Naive thymus-derived CD4-positive, alpha-beta T cell (primary cell): ENCODE results near the gene BCDIN3D. TPM values are rescaled to one million over a fixed set of nuclear protein-coding genes. Genes with fewer than 3 reads are reported as not detected.

Experiments used
- ATAC-seq: fragments of 150-1000 bp; cut with Tn5 transposase; 2 replicates; pipeline ENCODE4 v1.10.0; 2021; ENCODE audit warnings: mild to moderate bottlenecking, moderate library complexity
- CTCF ChIA-PET: fragments of 350-600 bp; sonication (Branson Sonifier 250); formaldehyde crosslinking; loops from one replicate; lab custom pipeline; 2021; ENCODE audit warnings: antibody characterized with exemption; lab: Charles Lee
- POLR2A ChIA-PET: fragments of 350-600 bp; sonication (Branson Sonifier 250); formaldehyde crosslinking; loops from one replicate; lab custom pipeline; 2021; ENCODE audit warnings: antibody characterized with exemption, inconsistent platforms; lab: Charles Lee
- DNase-seq, 9 donors: peaks; one replicate each; pipeline versions ENCODE4 v3.0.0 to v3.0.0-alpha.2; 2020 to 2022; ENCODE audit warnings: mixed read lengths in 1 of 9
- H3K27ac ChIP-seq: one replicate; pipeline ENCODE4 v1.7.0; 2013; ENCODE audit warnings: mild to moderate bottlenecking, low read depth, low read length, moderate library complexity
- H3K27me3 ChIP-seq, 2 donors: one replicate each; pipeline ENCODE4 v1.7.0; 2013; ENCODE audit warnings: low read length in 2 of 2, mild to moderate bottlenecking in 2 of 2, moderate library complexity in 2 of 2; ENCODE audit not compliant: control insufficient read depth in 2 of 2, insufficient read depth in 2 of 2
- H3K36me3 ChIP-seq, 3 experiments: 1 replicate in 2 of 3; 2 replicates in 1 of 3; pipeline ENCODE4 v1.7.0; 2013; ENCODE audit warnings: low read length in 3 of 3, mild to moderate bottlenecking in 3 of 3, moderate library complexity in 1 of 3; ENCODE audit not compliant: insufficient read depth in 3 of 3, control insufficient read depth in 2 of 3
- H3K4me1 ChIP-seq, 2 donors: one replicate each; pipeline ENCODE4 v1.7.0; 2013; ENCODE audit warnings: low read length in 2 of 2, mild to moderate bottlenecking in 2 of 2, moderate library complexity in 1 of 2; ENCODE audit not compliant: control insufficient read depth in 2 of 2, insufficient read depth in 2 of 2
- H3K4me3 ChIP-seq: 2 replicates; pipeline ENCODE4 v1.7.0; 2013; ENCODE audit warnings: mild to moderate bottlenecking, low read length
- H3K9me3 ChIP-seq, 3 experiments: 1 replicate in 2 of 3; 2 replicates in 1 of 3; pipeline ENCODE4 v1.7.0; 2013; ENCODE audit warnings: low read length in 3 of 3; ENCODE audit not compliant: control insufficient read depth in 2 of 3
- H3K27ac Mint-ChIP-seq, 9 donors: one replicate each; pipeline ENCODE4 v1.8.0; 2020 to 2022; ENCODE audit warnings: mixed read lengths in 9 of 9, mild to moderate bottlenecking in 8 of 9, moderate library complexity in 5 of 9, inconsistent platforms in 2 of 9
- H3K27me3 Mint-ChIP-seq, 5 donors: one replicate each; pipeline ENCODE4 v1.8.0; 2021 to 2022; ENCODE audit warnings: mixed read lengths in 5 of 5, mild to moderate bottlenecking in 1 of 5
- H3K36me3 Mint-ChIP-seq, 5 donors: one replicate each; pipeline ENCODE4 v1.8.0; 2020 to 2022; ENCODE audit warnings: mixed read lengths in 5 of 5, mild to moderate bottlenecking in 3 of 5, inconsistent platforms in 1 of 5
- H3K4me1 Mint-ChIP-seq, 7 donors: one replicate each; pipeline ENCODE4 v1.8.0; 2020 to 2022; ENCODE audit warnings: mixed read lengths in 7 of 7, mild to moderate bottlenecking in 3 of 7, inconsistent platforms in 1 of 7
- H3K4me3 Mint-ChIP-seq, 10 donors: one replicate each; pipeline ENCODE4 v1.8.0; 2020 to 2022; ENCODE audit warnings: mild to moderate bottlenecking in 10 of 10, mixed read lengths in 10 of 10, moderate library complexity in 6 of 10, inconsistent platforms in 2 of 10
- H3K9me3 Mint-ChIP-seq, 11 donors: one replicate each; pipeline ENCODE4 v1.8.0; 2020 to 2022; ENCODE audit warnings: mixed read lengths in 11 of 11, mild to moderate bottlenecking in 4 of 11, inconsistent platforms in 1 of 11, moderate library complexity in 1 of 11
- intact Hi-C, 2 donors: fragments of 100-400 bp; cut with micrococcal nuclease; formaldehyde crosslinking; loops; one replicate each; pipeline ENCODE4 v1.15.1; 2023
- polyA plus RNA-seq, 2 donors: library from polyadenylated mRNA; unstranded; fragments of 300-500 nt; fragmentation: Illumina TruSeq; gene quantifications; one replicate each; pipeline ENCODE4 v1.2.3, GENCODE V29; 2021
- total RNA-seq, 6 experiments: library from RNA in 5 of 6; stranded (reverse) in 5 of 6; gene quantifications; 1 replicate in 5 of 6; 2 replicates in 1 of 6; pipeline ENCODE4 v1.2.3 and lab custom pipeline; 2021 to 2026

BCDIN3D gene
- total and polyA plus RNA-seq, 7 experiments from 2014 or later: 3.7 to 17.4 (median 6.8) TPM

- Mint-ChIP-seq H3K4me3 (no peak overlapping the region), H3K36me3 (peaks cover 0 to 24% (median 0%) of the 10 kb centered on the region in 5 donors), H3K4me1 (peaks cover 0 to 5% (median 0%) of the 10 kb centered on the region in 7 donors), H3K9me3 (no peaks in the 10 kb centered on the region), H3K27me3 (no peaks in the 10 kb centered on the region), H3K27ac (peak overlapping the region in 1 of 9 donors; percentile 46)
- DNase-seq: no peak
- ChIA-PET CTCF (interaction anchor here (0.6 kb wide), 1 partner anchor 1222 kb away, joined by 3 read pairs; no protein-coding TSS in a partner anchor), POLR2A (no interaction called here)
- Histone ChIP-seq H3K36me3 (peaks cover 0 to 48% (median 0%) of the 10 kb centered on the region in 3 experiments), H3K9me3 (no peaks in the 10 kb centered on the region), H3K4me3 (no peak overlapping the region), H3K27me3 (no peaks in the 10 kb centered on the region), H3K27ac (no peak overlapping the region), H3K4me1 (no peaks in the 10 kb centered on the region)
- no peak for ATAC-seq
- intact Hi-C loops: no loop called here
Measured at GRCh38 chr12:49805409-49805808, 37.5 kb downstream of the BCDIN3D start.

DNA sequence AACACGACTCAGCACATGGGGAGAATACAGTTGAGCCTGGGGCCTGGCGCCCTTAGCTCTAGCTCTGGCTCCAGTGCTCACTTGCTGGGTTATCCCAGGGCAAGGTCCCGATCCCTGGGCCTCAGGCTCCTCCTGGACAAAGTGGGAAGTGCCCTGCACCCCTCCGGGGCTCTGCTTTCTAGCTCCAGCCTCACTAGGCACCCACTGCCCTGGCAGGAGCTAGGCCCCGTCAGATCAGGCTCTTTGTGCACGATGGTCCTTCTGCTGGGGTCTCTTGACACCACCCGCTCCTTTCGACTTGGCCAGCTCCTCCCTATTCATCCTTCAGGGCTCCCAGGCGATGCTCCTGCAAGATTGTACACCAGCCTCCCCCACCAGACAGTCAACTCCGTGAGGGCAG, 38.1 kb downstream of the BCDIN3D start:
- peaks cover 0 to 5% (median 0%) of the 10 kb centered on the region in 7 donors for H3K4me1 Mint-ChIP-seq
- ATAC-seq (no peak), DNase-seq (no peak)
- CTCF ChIA-PET: no interaction called here
- Histone ChIP-seq H3K4me1 (no peaks in the 10 kb centered on the region), H3K9me3 (no peaks in the 10 kb centered on the region), H3K27me3 (no peaks in the 10 kb centered on the region), H3K27ac (no peak overlapping the region), H3K4me3 (no peak overlapping the region), H3K36me3 (peaks cover 0 to 48% (median 0%) of the 10 kb centered on the region in 3 experiments)
- H3K27me3 Mint-ChIP-seq: no peaks in the 10 kb centered on the region
- H3K9me3 Mint-ChIP-seq: no peaks in the 10 kb centered on the region
- peaks cover 0 to 29% (median 0%) of the 10 kb centered on the region in 5 donors for H3K36me3 Mint-ChIP-seq
- peak overlapping the region in 1 of 9 donors; percentile 46 for H3K27ac Mint-ChIP-seq
- POLR2A ChIA-PET: interaction anchor here (0.6 kb wide), 1 partner anchor 37 kb away, joined by 4 read pairs; no protein-coding TSS in a partner anchor
- H3K4me3 Mint-ChIP-seq: no peak overlapping the region
- intact Hi-C loops: no loop called here

GRCh38 chr12:49803693-49804450, 39.0 kb downstream of the BCDIN3D start:
- H3K9me3 ChIP-seq: no peaks in the 10 kb centered on the region
- H3K4me3 ChIP-seq: no peak overlapping the region
- peaks cover 0 to 35% (median 0%) of the 10 kb centered on the region in 5 donors for H3K36me3 Mint-ChIP-seq
- H3K4me1 Mint-ChIP-seq: peaks cover 0 to 5% (median 0%) of the 10 kb centered on the region in 7 donors
- intact Hi-C loops: no loop called here
- no peak overlapping the region for H3K27ac Mint-ChIP-seq
- H3K27ac ChIP-seq: no peak overlapping the region
- peaks cover 0 to 48% (median 0%) of the 10 kb centered on the region in 3 experiments for H3K36me3 ChIP-seq
- POLR2A ChIA-PET: no interaction called here
- CTCF ChIA-PET: no interaction called here
- no peaks in the 10 kb centered on the region for H3K4me1 ChIP-seq
- no peak overlapping the region for H3K4me3 Mint-ChIP-seq
- no peaks in the 10 kb centered on the region for H3K27me3 Mint-ChIP-seq
- H3K9me3 Mint-ChIP-seq: no peaks in the 10 kb centered on the region
- H3K27me3 ChIP-seq: no peaks in the 10 kb centered on the region
- no peak for DNase-seq
- ATAC-seq: no peak

GRCh38 chr12:49801141-49802063, 41.5 kb downstream of the BCDIN3D start:
- peaks cover 0 to 68% (median 0%) of the 10 kb centered on the region in 3 experiments for H3K36me3 ChIP-seq
- no peak overlapping the region for H3K4me3 Mint-ChIP-seq
- H3K36me3 Mint-ChIP-seq: peaks cover 0 to 37% (median 0%) of the 10 kb centered on the region in 5 donors
- peaks cover 0 to 3% (median 0%) of the 10 kb centered on the region in 7 donors for H3K4me1 Mint-ChIP-seq
- ChIA-PET CTCF (interaction anchor here (1.4 to 1.5 kb wide), 2 partner anchors 23 to 34 kb away, joined by 3 to 4 read pairs; no protein-coding TSS in a partner anchor), POLR2A (no interaction called here)
- no peaks in the 10 kb centered on the region for H3K9me3 Mint-ChIP-seq
- H3K27me3 Mint-ChIP-seq: no peaks in the 10 kb centered on the region
- no peaks in the 10 kb centered on the region for H3K9me3 ChIP-seq
- no peak for DNase-seq
- no peaks in the 10 kb centered on the region for H3K27me3 ChIP-seq
- ATAC-seq: no peak
- no peak overlapping the region for H3K27ac ChIP-seq
- no peak overlapping the region for H3K4me3 ChIP-seq
- H3K27ac Mint-ChIP-seq: no peak overlapping the region
- no peaks in the 10 kb centered on the region for H3K4me1 ChIP-seq
- intact Hi-C loops: no loop called here

DNA sequence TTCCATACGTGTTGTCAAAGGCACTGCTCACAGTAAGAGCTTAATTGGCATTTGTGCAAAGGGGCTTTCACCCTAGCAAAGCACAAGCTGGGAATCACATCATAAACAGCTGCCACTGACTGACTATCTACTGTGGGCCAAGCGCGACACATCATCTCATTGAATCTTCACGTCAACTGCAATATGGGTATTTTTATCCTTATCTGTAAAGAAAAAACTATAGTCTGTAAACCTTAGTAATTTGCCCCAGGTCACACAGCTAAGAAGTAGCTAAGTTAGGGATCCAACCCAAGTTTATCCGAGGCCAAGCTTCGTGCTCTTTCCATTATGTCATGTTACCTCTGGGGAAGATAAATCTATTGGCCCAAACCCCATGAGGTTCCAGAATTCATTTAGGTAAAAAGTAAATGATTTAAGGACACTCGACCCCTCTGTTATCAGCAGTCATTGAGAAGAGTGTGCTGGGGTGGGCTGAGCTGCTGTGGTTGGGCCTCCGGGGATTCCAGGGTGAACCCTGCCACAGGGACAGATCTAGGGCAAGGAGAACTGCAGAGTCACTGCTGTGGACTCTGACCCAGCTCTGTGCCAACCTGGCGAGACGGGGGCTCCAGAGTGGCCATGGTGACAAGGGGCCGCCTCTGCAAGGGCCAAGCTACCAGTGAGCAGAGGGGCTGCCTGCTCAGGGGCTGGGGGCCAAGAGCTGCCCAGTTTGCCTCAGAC, 42.3 kb downstream of the BCDIN3D start:
- Histone ChIP-seq H3K9me3 (no peaks in the 10 kb centered on the region), H3K4me3 (no peak overlapping the region), H3K27me3 (no peaks in the 10 kb centered on the region), H3K36me3 (peaks cover 0 to 69% (median 0%) of the 10 kb centered on the region in 3 experiments), H3K27ac (no peak overlapping the region), H3K4me1 (no peaks in the 10 kb centered on the region)
- Mint-ChIP-seq H3K4me1 (peaks cover 0 to 1% (median 0%) of the 10 kb centered on the region in 7 donors), H3K9me3 (no peaks in the 10 kb centered on the region), H3K27ac (no peak overlapping the region), H3K36me3 (peaks cover 0 to 31% (median 0%) of the 10 kb centered on the region in 5 donors), H3K4me3 (no peak overlapping the region), H3K27me3 (no peaks in the 10 kb centered on the region)
- CTCF ChIA-PET: interaction anchor here (1.4 to 1.5 kb wide), 2 partner anchors 23 to 35 kb away, joined by 3 to 4 read pairs; no protein-coding TSS in a partner anchor
- intact Hi-C loops: no loop called here
- no peak for ATAC-seq
- POLR2A ChIA-PET: no interaction called here
- no peak for DNase-seq

DNA sequence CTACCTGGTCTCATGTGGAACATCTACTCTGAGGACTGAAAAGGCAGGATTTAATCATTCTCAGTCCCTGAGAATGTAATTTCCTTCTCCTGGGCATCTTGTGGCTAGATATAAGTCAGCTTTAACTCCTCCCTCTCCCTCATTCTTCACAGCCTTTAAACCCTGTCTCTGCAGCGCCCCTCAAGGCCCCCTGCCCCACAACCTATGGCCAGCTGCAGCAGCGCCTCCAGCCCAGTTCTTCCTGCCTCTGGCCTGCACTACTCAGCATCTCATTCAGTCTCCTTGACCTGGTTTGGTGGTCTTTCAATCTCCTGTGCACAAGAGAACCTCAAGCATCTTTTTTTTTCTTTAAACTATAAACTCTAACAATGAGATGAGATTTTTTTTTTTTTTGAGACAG, 44.0 kb downstream of the BCDIN3D start:
- no peaks in the 10 kb centered on the region for H3K9me3 ChIP-seq
- no peaks in the 10 kb centered on the region for H3K4me1 ChIP-seq
- H3K4me3 ChIP-seq: no peak overlapping the region
- Mint-ChIP-seq H3K27me3 (no peaks in the 10 kb centered on the region), H3K36me3 (peaks cover 0 to 24% (median 0%) of the 10 kb centered on the region in 5 donors), H3K27ac (peak overlapping the region in 2 of 9 donors; percentile 5 to 62), H3K4me1 (peaks cover 0 to 1% (median 0%) of the 10 kb centered on the region in 7 donors), H3K9me3 (no peaks in the 10 kb centered on the region), H3K4me3 (no peak overlapping the region)
- CTCF ChIA-PET: no interaction called here
- peaks cover 0 to 56% (median 0%) of the 10 kb centered on the region in 3 experiments for H3K36me3 ChIP-seq
- DNase-seq: no peak
- H3K27ac ChIP-seq: no peak overlapping the region
- no peak for ATAC-seq
- POLR2A ChIA-PET: no interaction called here
- H3K27me3 ChIP-seq: no peaks in the 10 kb centered on the region
- intact Hi-C loops: no loop called here
